Smooth muscle cell (in vitro differentiated cells): ENCODE data around the gene SHANK1. TPM values are rescaled to one million over a fixed set of nuclear protein-coding genes. Genes with fewer than 3 reads are reported as not detected.

Experiments
- DNase-seq: peaks from one replicate; lab custom pipeline; 2025; ENCODE audit not compliant: unreplicated experiment; lab: John Stamatoyannopoulos, UW
- H2AFZ ChIP-seq: fragments of 200-600 bp; sonication (generic); 2 replicates; pipeline ENCODE4 v1.6.0; 2016; ENCODE audit warnings: antibody characterized with exemption, low read depth, mild to moderate bottlenecking
- H3F3A ChIP-seq: fragments of 200-600 bp; sonication (generic); 2 replicates; pipeline ENCODE4 v1.6.0; 2017; ENCODE audit warnings: antibody characterized with exemption, low read depth
- H3K27ac ChIP-seq: fragments of 200-600 bp; sonication (generic); 2 replicates; pipeline ENCODE4 v1.5.1; 2016; ENCODE audit warnings: low read depth, mild to moderate bottlenecking
- H3K27me3 ChIP-seq: fragments of 200-600 bp; sonication (generic); 2 replicates; pipeline ENCODE4 v1.6.1; 2016; ENCODE audit warnings: low read depth, mild to moderate bottlenecking
- H3K36me3 ChIP-seq: fragments of 200-600 bp; sonication (generic); 2 replicates; pipeline ENCODE4 v1.5.1; 2016; ENCODE audit warnings: low read depth
- H3K4me1 ChIP-seq: fragments of 200-600 bp; sonication (generic); 2 replicates; pipeline ENCODE4 v1.5.1; 2016; ENCODE audit warnings: low read depth
- H3K4me2 ChIP-seq: fragments of 200-600 bp; sonication (generic); 2 replicates; pipeline ENCODE4 v1.6.0; 2016; ENCODE audit warnings: mild to moderate bottlenecking
- H3K4me3 ChIP-seq: fragments of 200-600 bp; sonication (generic); 2 replicates; pipeline ENCODE4 v1.5.1; 2016; ENCODE audit warnings: mild to moderate bottlenecking
- H3K79me2 ChIP-seq: fragments of 200-600 bp; sonication (generic); 2 replicates; pipeline ENCODE4 v1.6.0; 2016; ENCODE audit warnings: low read depth, mild to moderate bottlenecking
- H3K9ac ChIP-seq: fragments of 200-600 bp; sonication (generic); 2 replicates; pipeline ENCODE4 v1.6.0; 2016; ENCODE audit warnings: low read depth
- H3K9me3 ChIP-seq: fragments of 200-600 bp; sonication (generic); replicated peaks from 2 replicates; pipeline ENCODE4 v1.5.1; 2016; ENCODE audit warnings: low read depth
- H4K20me1 ChIP-seq: fragments of 200-600 bp; sonication (generic); 2 replicates; pipeline ENCODE4 v1.6.0; 2016; ENCODE audit warnings: low read depth
- WGBS: methylation state at CpG from one replicate; pipeline ENCODE4 v1.1.7; 2016; ENCODE audit warnings: low lambda C conversion rate; 5-methylcytosine and 5-hydroxymethylcytosine counted together
- polyA plus RNA-seq: library from polyadenylated mRNA; unstranded; fragments of >200 nt; fragmentation: Nextera tagmentation; extraction: Ambion mirVana; gene quantifications from 2 replicates; pipeline ENCODE4 v1.2.1, GENCODE V29; 2016
- total RNA-seq: library from RNA; depleted of rRNA; stranded (reverse); fragments of >200 nt; gene quantifications from 2 replicates; pipeline ENCODE4 v1.2.3, GENCODE V29; 2014
- TF ChIP-seq, protein P1 (sequence below): fragments of 200-600 bp; sonication (generic); IDR thresholded peaks from 2 replicates; pipeline ENCODE4 v1.5.1; 2017; ENCODE audit warnings: borderline replicate concordance, mild to moderate bottlenecking, antibody characterized with exemption; ENCODE audit not compliant: insufficient read depth, poor library complexity, severe bottlenecking

The SHANK1 gene
- total and polyA plus RNA-seq, 2 experiments from 2014 or later = 1.0 to 4.1 TPM

DNA sequence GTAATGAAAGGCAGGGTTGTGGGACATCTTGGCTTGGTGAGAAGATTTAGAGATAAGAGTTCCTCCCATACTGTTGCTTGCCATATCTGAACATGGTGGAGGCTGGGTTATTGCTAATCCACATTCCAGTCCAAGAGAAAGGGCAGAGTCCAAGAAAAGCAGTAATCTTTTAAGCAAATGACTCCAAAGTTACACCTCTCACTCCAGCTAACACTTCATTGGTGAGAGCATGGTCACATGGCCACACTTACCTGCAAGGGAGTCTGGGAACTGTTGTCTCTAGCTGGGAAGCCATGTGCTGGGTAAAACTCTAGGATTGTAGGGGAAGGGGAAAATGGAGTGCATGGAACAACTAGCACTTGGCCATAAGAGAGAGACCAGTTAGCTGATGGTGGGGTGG is 64.7 kb downstream of the SHANK1 start:
- no peak for DNase-seq
- Histone ChIP-seq H3K27ac (no peak overlapping the region), H3K36me3 (no peaks in the 10 kb centered on the region), H3K9me3 (no peaks in the 10 kb centered on the region), H3K4me3 (no peak overlapping the region), H3K79me2 (no peaks in the 10 kb centered on the region), H3K4me2 (no peak overlapping the region), H3F3A (no peaks in the 10 kb centered on the region), H3K4me1 (no peaks in the 10 kb centered on the region), H3K9ac (no peak overlapping the region), H3K27me3 (no peaks in the 10 kb centered on the region), H4K20me1 (no peaks in the 10 kb centered on the region), H2AFZ (no peak overlapping the region)
- TF ChIP-seq, protein P1, sequence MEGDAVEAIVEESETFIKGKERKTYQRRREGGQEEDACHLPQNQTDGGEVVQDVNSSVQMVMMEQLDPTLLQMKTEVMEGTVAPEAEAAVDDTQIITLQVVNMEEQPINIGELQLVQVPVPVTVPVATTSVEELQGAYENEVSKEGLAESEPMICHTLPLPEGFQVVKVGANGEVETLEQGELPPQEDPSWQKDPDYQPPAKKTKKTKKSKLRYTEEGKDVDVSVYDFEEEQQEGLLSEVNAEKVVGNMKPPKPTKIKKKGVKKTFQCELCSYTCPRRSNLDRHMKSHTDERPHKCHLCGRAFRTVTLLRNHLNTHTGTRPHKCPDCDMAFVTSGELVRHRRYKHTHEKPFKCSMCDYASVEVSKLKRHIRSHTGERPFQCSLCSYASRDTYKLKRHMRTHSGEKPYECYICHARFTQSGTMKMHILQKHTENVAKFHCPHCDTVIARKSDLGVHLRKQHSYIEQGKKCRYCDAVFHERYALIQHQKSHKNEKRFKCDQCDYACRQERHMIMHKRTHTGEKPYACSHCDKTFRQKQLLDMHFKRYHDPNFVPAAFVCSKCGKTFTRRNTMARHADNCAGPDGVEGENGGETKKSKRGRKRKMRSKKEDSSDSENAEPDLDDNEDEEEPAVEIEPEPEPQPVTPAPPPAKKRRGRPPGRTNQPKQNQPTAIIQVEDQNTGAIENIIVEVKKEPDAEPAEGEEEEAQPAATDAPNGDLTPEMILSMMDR = no peak

DNA sequence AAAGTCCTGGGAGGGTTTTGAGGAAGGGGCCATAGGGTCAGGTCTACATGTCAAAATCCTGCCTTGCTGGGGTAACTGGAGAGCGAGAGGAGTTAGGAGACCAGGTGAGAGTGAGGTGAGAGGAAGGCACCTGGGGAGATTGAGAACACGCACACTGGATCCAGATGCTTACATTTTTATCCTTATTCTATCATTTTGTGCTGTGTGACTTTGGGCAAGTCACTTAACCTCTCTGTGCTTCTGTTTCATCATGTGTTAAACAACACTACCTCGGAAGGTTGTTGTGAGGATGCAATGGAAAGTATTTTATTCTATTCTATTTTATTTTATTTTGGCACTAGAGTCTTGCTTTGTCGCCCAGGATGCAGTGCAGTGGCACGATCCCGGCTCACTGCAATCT is 66.9 kb downstream of the SHANK1 start:
- H3K36me3 ChIP-seq = no peaks in the 10 kb centered on the region
- no peak overlapping the region for H3K9ac ChIP-seq
- no peak overlapping the region for H3K4me2 ChIP-seq
- H4K20me1 ChIP-seq = no peaks in the 10 kb centered on the region
- no peak overlapping the region for H2AFZ ChIP-seq
- H3K27ac ChIP-seq = no peak overlapping the region
- H3K9me3 ChIP-seq = no peaks in the 10 kb centered on the region
- H3K4me3 ChIP-seq = no peak overlapping the region
- H3K27me3 ChIP-seq = no peaks in the 10 kb centered on the region
- TF ChIP-seq, protein P1 = no peak
- H3F3A ChIP-seq = no peaks in the 10 kb centered on the region
- 91% methylated on average over 6 of the region's 6 CpGs for WGBS
- no peaks in the 10 kb centered on the region for H3K79me2 ChIP-seq
- H3K4me1 ChIP-seq = no peaks in the 10 kb centered on the region
- DNase-seq = no peak

DNA sequence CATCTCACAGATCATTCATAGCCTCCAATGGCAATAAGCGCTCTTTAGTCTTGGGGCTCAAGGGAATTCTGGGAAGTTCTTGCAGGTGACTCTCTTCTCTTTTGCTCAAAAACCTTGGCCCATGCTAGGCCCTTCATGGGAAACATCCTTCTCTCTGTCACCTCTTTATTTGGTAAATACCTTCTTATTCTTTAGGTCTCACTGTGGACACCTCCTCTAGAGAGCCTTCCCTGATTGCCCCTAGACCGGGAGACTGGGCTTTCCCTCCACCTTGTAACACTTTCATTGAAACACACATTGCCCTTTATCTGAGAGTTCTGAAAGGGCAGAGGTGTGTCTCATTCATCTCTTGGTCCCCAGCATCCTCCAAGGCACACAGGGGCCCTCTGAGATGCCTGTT is 68.4 kb downstream of the SHANK1 start:
- TF ChIP-seq, protein P1 = no peak
- no peaks in the 10 kb centered on the region for H4K20me1 ChIP-seq
- H3K27me3 ChIP-seq = no peaks in the 10 kb centered on the region
- no peak overlapping the region for H3K4me2 ChIP-seq
- no peaks in the 10 kb centered on the region for H3K4me1 ChIP-seq
- DNase-seq = no peak
- no peak overlapping the region for H2AFZ ChIP-seq
- WGBS = 88% methylated on average over 2 of the region's 2 CpGs
- H3K9ac ChIP-seq = no peak overlapping the region
- no peak overlapping the region for H3K4me3 ChIP-seq
- no peaks in the 10 kb centered on the region for H3K79me2 ChIP-seq
- no peaks in the 10 kb centered on the region for H3K9me3 ChIP-seq
- no peak overlapping the region for H3K27ac ChIP-seq
- no peaks in the 10 kb centered on the region for H3F3A ChIP-seq
- H3K36me3 ChIP-seq = no peaks in the 10 kb centered on the region
